GM23338 (cell line): ENCODE data around the gene STAT5B. TPM values are rescaled to one million over a fixed set of nuclear protein-coding genes. Genes with fewer than 3 reads are reported as not detected.

Experiments
- ATAC-seq: fragments of 200-7000 bp; cut with Tn5 transposase; 3 replicates; pipeline ENCODE4 v1.9.1; 2020
- DNase-seq: peaks from one replicate; pipeline ENCODE4 v3.0.0-alpha.2; 2015; ENCODE audit warnings: low spot score
- H2AFZ ChIP-seq: fragments of 200-600 bp; sonication (generic); 2 replicates; pipeline ENCODE4 v1.8.0; 2016; ENCODE audit warnings: antibody characterized with exemption, mild to moderate bottlenecking, moderate library complexity
- H3F3A ChIP-seq: fragments of 200-600 bp; sonication (generic); replicated peaks from 2 replicates; pipeline ENCODE4 v1.8.0; 2017; ENCODE audit warnings: antibody characterized with exemption, mixed run types, low read depth
- H3K27ac ChIP-seq: fragments of 200-600 bp; sonication (generic); 2 replicates; pipeline ENCODE4 v1.6.1; 2016; ENCODE audit warnings: low read depth
- H3K27me3 ChIP-seq: fragments of 200-600 bp; sonication (generic); 2 replicates; pipeline ENCODE4 v1.8.0; 2016; ENCODE audit warnings: mild to moderate bottlenecking, mixed run types, moderate library complexity; ENCODE audit not compliant: insufficient read depth
- H3K36me3 ChIP-seq: fragments of 200-600 bp; sonication (generic); 2 replicates; pipeline ENCODE4 v1.8.0; 2016; ENCODE audit warnings: mild to moderate bottlenecking; ENCODE audit not compliant: insufficient read depth
- H3K4me1 ChIP-seq: fragments of 200-600 bp; sonication (generic); 2 replicates; pipeline ENCODE4 v1.8.0; 2016; ENCODE audit warnings: mild to moderate bottlenecking, moderate library complexity; ENCODE audit not compliant: insufficient read depth
- H3K4me2 ChIP-seq: fragments of 200-600 bp; sonication (generic); 2 replicates; pipeline ENCODE4 v1.7.1; 2017; ENCODE audit warnings: mixed run types
- H3K4me3 ChIP-seq: fragments of 200-600 bp; sonication (generic); 2 replicates; pipeline ENCODE4 v1.6.1; 2016; ENCODE audit warnings: mixed run types
- H3K79me2 ChIP-seq: fragments of 200-600 bp; sonication (generic); replicated peaks from 2 replicates; pipeline ENCODE4 v1.8.0; 2017; ENCODE audit warnings: mild to moderate bottlenecking; ENCODE audit not compliant: insufficient read depth
- H3K9me2 ChIP-seq: fragments of 200-600 bp; sonication (generic); 2 replicates; pipeline ENCODE4 v1.8.0; 2017; ENCODE audit not compliant: insufficient read depth
- H4K20me1 ChIP-seq: fragments of 200-600 bp; sonication (generic); replicated peaks from 2 replicates; pipeline ENCODE4 v1.8.0; 2017; ENCODE audit warnings: mild to moderate bottlenecking; ENCODE audit not compliant: insufficient read depth
- H3K27ac Mint-ChIP-seq: 2 replicates; pipeline ENCODE4 v1.8.0; 2020; ENCODE audit warnings: inconsistent platforms, mild to moderate bottlenecking, moderate library complexity, mixed read lengths
- H3K27me3 Mint-ChIP-seq: 3 replicates; pipeline ENCODE4 v1.8.0; 2022; ENCODE audit warnings: low read depth, mild to moderate bottlenecking, moderate library complexity, mixed read lengths, inconsistent platforms; ENCODE audit not compliant: insufficient read depth, poor library complexity
- H3K36me3 Mint-ChIP-seq: 3 replicates; pipeline ENCODE4 v1.8.0; 2021; ENCODE audit warnings: low read depth, mild to moderate bottlenecking, inconsistent platforms, moderate library complexity, mixed read lengths
- H3K4me1 Mint-ChIP-seq: 3 replicates; pipeline ENCODE4 v1.8.0; 2020; ENCODE audit warnings: mild to moderate bottlenecking, inconsistent platforms, mixed read lengths
- H3K4me3 Mint-ChIP-seq: 3 replicates; pipeline ENCODE4 v1.8.0; 2021; ENCODE audit warnings: moderate library complexity, mild to moderate bottlenecking, inconsistent platforms, mixed read lengths
- H3K9me3 Mint-ChIP-seq: 3 replicates; pipeline ENCODE4 v1.8.0; 2020; ENCODE audit warnings: moderate library complexity, mild to moderate bottlenecking, inconsistent platforms, mixed read lengths
- CREB1 ChIP-seq: fragments of 250-450 bp; sonication (Bioruptor Pico); IDR thresholded peaks from 2 replicates; pipeline ENCODE4 v1.5.0; 2020; ENCODE audit warnings: low read depth, mild to moderate bottlenecking, moderate library complexity
- CTCF ChIP-seq, 2 experiments: fragments of 200-600 bp in 1 of 2; sonication (generic) in 1 of 2; conservative IDR thresholded peaks; 2 replicates each; pipeline versions ENCODE4 v1.5.1 to v1.6.1; 2016 to 2017; ENCODE audit warnings: antibody characterized with exemption in 2 of 2, low read depth in 2 of 2, mild to moderate bottlenecking in 2 of 2, moderate library complexity in 1 of 2
- EZH2 ChIP-seq: fragments of 200-600 bp; sonication (generic); IDR thresholded peaks from one replicate; pipeline ENCODE4 v1.8.0; 2017; ENCODE audit warnings: antibody characterized with exemption, mild to moderate bottlenecking, low read depth; ENCODE audit not compliant: unreplicated experiment
- EZH2phosphoT487 ChIP-seq: fragments of 200-600 bp; sonication (generic); IDR thresholded peaks from one replicate; pipeline ENCODE4 v1.8.1; 2018; ENCODE audit warnings: antibody characterized with exemption; ENCODE audit not compliant: unreplicated experiment
- JUNB ChIP-seq: IDR thresholded peaks from one replicate; pipeline ENCODE4 v1.6.1; 2016; ENCODE audit warnings: antibody characterized with exemption; ENCODE audit not compliant: unreplicated experiment
- NANOG ChIP-seq: IDR thresholded peaks from 2 replicates; pipeline ENCODE4 v1.6.1; 2016; ENCODE audit warnings: antibody characterized with exemption, borderline replicate concordance
- POLR2AphosphoS5 ChIP-seq: IDR thresholded peaks from 2 replicates; pipeline ENCODE4 v1.6.1; 2016; ENCODE audit warnings: antibody characterized with exemption, low read depth
- STAT1 ChIP-seq: IDR thresholded peaks from one replicate; pipeline ENCODE4 v1.6.1; 2016; ENCODE audit warnings: antibody characterized with exemption; ENCODE audit not compliant: unreplicated experiment
- ZNF114 ChIP-seq: fragments of 250-450 bp; sonication (Bioruptor Pico); IDR thresholded peaks from 2 replicates; pipeline ENCODE4 v1.5.0; 2020; ENCODE audit warnings: mild to moderate bottlenecking, moderate library complexity
- ZNF331 ChIP-seq: fragments of 250-450 bp; sonication (Bioruptor Pico); IDR thresholded peaks from 2 replicates; pipeline ENCODE4 v1.5.0; 2020; ENCODE audit warnings: low read depth, mild to moderate bottlenecking, moderate library complexity
- ZNF462 ChIP-seq: fragments of 250-450 bp; sonication (Bioruptor Pico); IDR thresholded peaks from 2 replicates; pipeline ENCODE4 v1.5.0; 2020; ENCODE audit warnings: mild to moderate bottlenecking, moderate library complexity
- polyA plus RNA-seq: library from polyadenylated mRNA; unstranded; fragments of >200 nt; fragmentation: Nextera tagmentation; extraction: Ambion mirVana; gene quantifications from 2 replicates; pipeline ENCODE4 v1.2.1, GENCODE V29; 2016
- total RNA-seq: library from RNA; depleted of rRNA; stranded (reverse); fragments of >200 nt; shearing (Covaris generic); gene quantifications from 2 replicates; pipeline ENCODE4 v1.2.3, GENCODE V29; 2014
- TF ChIP-seq, protein P1 (sequence below): IDR thresholded peaks from 2 replicates; pipeline ENCODE4 v1.6.1; 2016; ENCODE audit warnings: antibody characterized with exemption
- TF ChIP-seq, protein P2 (sequence below): IDR thresholded peaks from one replicate; pipeline ENCODE4 v1.6.1; 2018; ENCODE audit warnings: antibody characterized with exemption; ENCODE audit not compliant: unreplicated experiment

Gene STAT5B
- total and polyA plus RNA-seq, 2 experiments from 2014 or later = 13.9 to 60.5 TPM

- H3K4me3 ChIP-seq = no peak overlapping the region
- no peaks in the 10 kb centered on the region for H3K9me3 Mint-ChIP-seq
- peaks cover 4% of the 10 kb centered on the region for H3K27me3 Mint-ChIP-seq
- H3K79me2 ChIP-seq = no peaks in the 10 kb centered on the region
- no peaks in the 10 kb centered on the region for H4K20me1 ChIP-seq
- DNase-seq = no peak
- no peaks in the 10 kb centered on the region for H3K27me3 ChIP-seq
- H3K27ac Mint-ChIP-seq = no peak overlapping the region
- no peak overlapping the region for H2AFZ ChIP-seq
- H3K36me3 ChIP-seq = no peaks in the 10 kb centered on the region; the same call in 1 of the 2 replicates
- H3K4me3 Mint-ChIP-seq = no peak overlapping the region
- no peak overlapping the region for H3K4me2 ChIP-seq
- H3K9me2 ChIP-seq = no peaks in the 10 kb centered on the region
- H3K27ac ChIP-seq = no peak overlapping the region
- H3K4me1 ChIP-seq = no peaks in the 10 kb centered on the region
- no peaks in the 10 kb centered on the region for H3K36me3 Mint-ChIP-seq
- no peak for ATAC-seq
- H3K4me1 Mint-ChIP-seq = no peaks in the 10 kb centered on the region
- no peaks in the 10 kb centered on the region for H3F3A ChIP-seq
- TF ChIP-seq CREB1 (no peak), ZNF331 (CRISPR knock-in tag) (no peak), JUNB (no peak), EZH2 (no peak), STAT1 (no peak), EZH2phosphoT487 (no peak), NANOG (no peak), CTCF (conservative IDR thresholded peaks at IDR 0.05; ENCODE audit: low read depth in 2 of 2) (no peak), POLR2AphosphoS5 (no peak), ZNF114 (CRISPR knock-in tag) (no peak), ZNF462 (CRISPR knock-in tag) (no peak)
- TF ChIP-seq, protein P1, sequence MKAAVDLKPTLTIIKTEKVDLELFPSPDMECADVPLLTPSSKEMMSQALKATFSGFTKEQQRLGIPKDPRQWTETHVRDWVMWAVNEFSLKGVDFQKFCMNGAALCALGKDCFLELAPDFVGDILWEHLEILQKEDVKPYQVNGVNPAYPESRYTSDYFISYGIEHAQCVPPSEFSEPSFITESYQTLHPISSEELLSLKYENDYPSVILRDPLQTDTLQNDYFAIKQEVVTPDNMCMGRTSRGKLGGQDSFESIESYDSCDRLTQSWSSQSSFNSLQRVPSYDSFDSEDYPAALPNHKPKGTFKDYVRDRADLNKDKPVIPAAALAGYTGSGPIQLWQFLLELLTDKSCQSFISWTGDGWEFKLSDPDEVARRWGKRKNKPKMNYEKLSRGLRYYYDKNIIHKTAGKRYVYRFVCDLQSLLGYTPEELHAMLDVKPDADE = no peak
- TF ChIP-seq, protein P2, sequence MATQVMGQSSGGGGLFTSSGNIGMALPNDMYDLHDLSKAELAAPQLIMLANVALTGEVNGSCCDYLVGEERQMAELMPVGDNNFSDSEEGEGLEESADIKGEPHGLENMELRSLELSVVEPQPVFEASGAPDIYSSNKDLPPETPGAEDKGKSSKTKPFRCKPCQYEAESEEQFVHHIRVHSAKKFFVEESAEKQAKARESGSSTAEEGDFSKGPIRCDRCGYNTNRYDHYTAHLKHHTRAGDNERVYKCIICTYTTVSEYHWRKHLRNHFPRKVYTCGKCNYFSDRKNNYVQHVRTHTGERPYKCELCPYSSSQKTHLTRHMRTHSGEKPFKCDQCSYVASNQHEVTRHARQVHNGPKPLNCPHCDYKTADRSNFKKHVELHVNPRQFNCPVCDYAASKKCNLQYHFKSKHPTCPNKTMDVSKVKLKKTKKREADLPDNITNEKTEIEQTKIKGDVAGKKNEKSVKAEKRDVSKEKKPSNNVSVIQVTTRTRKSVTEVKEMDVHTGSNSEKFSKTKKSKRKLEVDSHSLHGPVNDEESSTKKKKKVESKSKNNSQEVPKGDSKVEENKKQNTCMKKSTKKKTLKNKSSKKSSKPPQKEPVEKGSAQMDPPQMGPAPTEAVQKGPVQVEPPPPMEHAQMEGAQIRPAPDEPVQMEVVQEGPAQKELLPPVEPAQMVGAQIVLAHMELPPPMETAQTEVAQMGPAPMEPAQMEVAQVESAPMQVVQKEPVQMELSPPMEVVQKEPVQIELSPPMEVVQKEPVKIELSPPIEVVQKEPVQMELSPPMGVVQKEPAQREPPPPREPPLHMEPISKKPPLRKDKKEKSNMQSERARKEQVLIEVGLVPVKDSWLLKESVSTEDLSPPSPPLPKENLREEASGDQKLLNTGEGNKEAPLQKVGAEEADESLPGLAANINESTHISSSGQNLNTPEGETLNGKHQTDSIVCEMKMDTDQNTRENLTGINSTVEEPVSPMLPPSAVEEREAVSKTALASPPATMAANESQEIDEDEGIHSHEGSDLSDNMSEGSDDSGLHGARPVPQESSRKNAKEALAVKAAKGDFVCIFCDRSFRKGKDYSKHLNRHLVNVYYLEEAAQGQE = no peak
Observed at GRCh38 chr17:42296012-42296411, 19.8 kb upstream of the STAT5B start.
